HG02840 (cell line): Measurements from ENCODE around the gene TCEANC2.
"Not testable (repeated sequence)": the region's sequence is repeated elsewhere in the genome, so short reads cannot be mapped to it uniquely, and the experiment has no call there.

Experiments used
- ATAC-seq: cut with Tn5 transposase; IDR thresholded peaks from one replicate; pipeline ENCODE4 v1.9.1; 2021; ENCODE audit warnings: mild to moderate bottlenecking, moderate library complexity, moderate number of reproducible peaks; ENCODE audit not compliant: unreplicated experiment, low FRiP score

TCEANC2 gene

GRCh38 chr1:54052934-54053744, at the start of gene TCEANC2, which contains the start of gene TMEM59:
TSS of gene TCEANC2 (plus strand) at chr1:54053608. CDS start at chr1:54054423, 815 bp downstream.
TSS of gene TMEM59 (minus strand) at chr1:54053204. CDS start at chr1:54053188, 16 bp downstream.
- peak; percentile 93 for ATAC-seq

- ATAC-seq, result not testable (repeated sequence)
Measured at GRCh38 chr1:54003750-54004480, 49.5 kb upstream of the TCEANC2 start.

- no peak for ATAC-seq
Measured at GRCh38 chr1:54004481-54005049, 48.8 kb upstream of the TCEANC2 start.

- ATAC-seq, result no peak
Measured at GRCh38 chr1:54006508-54006907, 46.9 kb upstream of the TCEANC2 start.

DNA sequence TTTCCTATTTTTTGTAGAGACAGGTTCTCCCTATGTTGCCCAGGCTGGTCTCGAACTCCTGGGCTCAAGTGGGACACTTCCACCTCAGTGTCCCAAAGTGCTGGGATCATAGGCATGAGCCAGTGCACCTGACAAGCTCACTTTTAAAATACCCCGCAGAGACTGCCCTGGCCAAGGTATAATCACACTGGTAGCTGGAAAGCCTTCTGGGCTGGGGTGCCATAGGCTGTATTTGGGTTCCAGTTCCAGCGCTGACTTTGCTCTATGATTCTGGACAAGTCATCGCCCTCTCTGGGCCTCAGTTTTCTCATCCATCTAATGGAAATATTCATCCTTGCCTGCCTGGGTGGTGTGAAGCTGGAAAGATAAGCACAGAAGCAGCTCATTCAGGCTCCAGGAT, 45.8 kb upstream of the TCEANC2 start:
- ATAC-seq, result no peak

DNA sequence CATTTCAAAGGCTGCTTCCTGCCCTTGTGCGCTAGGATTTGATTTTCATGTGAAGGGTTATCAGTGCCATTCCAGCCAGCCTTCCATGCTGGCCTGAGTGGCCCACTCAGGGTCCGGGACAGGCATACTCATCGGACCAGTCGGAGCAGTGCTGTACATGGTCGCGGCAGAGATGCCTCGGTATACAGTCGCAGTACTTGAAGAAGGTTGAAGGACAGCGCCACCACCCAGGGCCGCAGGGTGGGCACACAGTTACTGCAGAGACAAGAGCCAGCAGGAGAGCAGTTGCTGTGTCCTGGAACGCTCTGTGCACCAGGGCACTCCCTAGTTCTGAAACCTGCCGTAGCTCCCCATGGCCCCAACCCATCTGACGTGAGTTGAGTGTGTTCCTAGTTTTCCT, 44.5 kb upstream of the TCEANC2 start:
- no peak for ATAC-seq

- no peak for ATAC-seq
Measured at GRCh38 chr1:54009406-54009805, 44.0 kb upstream of the TCEANC2 start.

DNA sequence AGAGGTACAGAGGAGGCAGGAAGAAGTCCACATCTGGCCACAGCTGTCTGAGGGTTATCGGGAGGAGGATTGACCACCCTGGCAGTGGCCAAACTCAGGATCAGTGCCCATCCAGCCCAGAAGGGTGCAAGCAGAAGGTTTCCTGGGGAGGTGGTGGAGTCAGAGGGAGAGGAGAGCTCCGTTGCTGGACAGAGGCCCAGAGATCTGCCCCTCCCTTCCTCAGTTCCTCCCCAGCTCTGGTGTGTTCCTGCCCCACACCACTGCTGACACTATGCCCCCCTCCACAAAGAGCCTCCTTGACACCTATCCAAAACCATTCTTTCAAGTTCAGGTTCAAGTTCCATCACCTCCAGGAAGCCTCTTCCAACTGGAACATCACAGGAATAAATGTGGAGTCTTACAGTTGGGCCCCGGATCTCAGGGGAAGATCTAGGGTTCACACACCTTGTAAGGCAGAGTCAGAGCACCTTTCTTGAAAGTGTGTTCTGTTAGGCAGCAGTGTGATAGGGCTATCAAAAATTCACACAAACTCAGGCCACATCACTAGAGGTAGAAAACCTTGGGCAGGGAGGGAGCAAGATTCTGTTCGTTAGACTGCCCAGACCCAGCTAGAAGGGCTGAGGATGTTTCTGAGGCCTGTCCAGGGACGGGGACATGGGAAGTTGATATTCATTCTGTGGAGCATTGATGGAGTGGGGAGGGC, 42.8 kb upstream of the TCEANC2 start:
- no peak for ATAC-seq

DNA sequence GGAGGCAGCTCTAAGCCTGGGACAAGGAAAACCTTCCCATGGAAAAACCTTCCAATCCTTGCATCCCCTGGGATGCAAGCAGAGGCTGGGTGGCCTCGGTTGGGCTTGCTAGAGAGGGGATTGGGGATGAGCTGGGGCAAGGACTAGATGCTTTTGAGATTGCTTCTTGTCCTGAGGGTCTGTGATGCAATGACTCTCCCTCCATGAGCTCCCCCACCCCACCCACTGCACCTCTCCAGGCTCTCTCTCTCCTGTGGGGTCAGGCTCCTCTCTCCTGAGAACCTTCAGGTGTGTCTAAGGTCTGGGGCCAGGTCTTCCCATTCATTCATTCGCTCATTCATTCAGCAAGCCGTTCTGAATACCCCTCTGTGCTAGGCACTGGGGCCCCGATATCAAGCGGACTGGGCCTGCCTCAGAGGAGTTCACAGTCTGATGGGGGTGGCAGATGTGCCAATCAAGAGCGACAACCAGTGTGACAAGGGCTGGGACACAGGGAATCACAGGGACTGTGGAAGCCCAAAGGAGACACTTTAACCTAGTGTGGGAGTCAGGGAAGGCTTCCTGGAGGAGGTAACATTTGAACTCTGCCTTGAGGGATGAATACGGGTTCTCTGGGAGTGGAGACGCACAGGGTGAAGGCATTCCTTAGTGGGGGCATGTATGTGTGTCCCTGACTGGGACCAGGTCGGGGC, 41.9 kb upstream of the TCEANC2 start:
- no peak for ATAC-seq

DNA sequence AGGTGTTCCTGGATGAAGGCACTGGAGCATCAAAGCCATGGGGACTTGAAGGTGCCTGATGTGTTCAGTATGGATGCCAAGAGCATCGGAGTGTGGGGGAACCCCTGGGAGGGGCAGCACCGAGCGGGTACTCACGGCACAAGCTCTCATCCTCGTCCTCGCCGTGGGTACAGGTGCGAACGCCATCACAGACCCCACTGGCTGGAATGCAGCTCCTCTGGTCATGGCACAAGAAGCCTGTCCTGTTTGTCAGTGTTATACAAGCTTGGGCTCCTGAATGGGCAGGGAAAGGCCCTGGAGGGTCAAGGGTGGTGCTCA, 41.4 kb upstream of the TCEANC2 start:
- ATAC-seq, result no peak

- no peak for ATAC-seq
Measured at GRCh38 chr1:54012863-54013262, 40.5 kb upstream of the TCEANC2 start.

DNA sequence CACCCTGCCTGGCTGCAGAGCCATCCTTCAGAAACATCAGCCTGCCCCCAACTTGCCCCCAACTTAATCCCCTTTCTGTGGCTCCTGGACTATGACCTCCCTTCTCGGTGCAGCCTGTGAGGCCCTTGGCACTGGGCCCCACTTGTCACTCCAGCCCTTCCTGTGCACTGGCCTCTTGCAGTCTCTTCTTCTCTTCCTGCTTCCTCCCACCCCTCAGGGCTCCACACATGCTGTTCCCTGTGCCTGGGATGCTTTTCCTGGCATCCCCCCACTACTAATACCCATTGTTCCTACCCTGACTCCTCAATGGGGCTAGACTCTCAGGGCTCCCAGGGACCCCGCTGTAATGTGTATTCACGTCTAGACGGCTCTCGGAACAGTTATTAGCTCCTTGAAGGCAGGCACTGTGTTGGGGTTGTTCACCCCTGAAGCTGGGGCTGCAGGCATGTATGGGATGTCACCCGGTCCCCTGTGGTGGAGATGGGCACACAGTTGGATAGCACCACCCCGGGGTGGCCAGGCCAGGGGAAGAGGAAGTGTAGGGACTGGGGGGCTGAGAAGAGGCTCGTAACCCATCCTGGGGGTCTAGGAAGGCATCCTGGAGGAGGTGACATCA, 39.9 kb upstream of the TCEANC2 start:
- no peak for ATAC-seq

DNA sequence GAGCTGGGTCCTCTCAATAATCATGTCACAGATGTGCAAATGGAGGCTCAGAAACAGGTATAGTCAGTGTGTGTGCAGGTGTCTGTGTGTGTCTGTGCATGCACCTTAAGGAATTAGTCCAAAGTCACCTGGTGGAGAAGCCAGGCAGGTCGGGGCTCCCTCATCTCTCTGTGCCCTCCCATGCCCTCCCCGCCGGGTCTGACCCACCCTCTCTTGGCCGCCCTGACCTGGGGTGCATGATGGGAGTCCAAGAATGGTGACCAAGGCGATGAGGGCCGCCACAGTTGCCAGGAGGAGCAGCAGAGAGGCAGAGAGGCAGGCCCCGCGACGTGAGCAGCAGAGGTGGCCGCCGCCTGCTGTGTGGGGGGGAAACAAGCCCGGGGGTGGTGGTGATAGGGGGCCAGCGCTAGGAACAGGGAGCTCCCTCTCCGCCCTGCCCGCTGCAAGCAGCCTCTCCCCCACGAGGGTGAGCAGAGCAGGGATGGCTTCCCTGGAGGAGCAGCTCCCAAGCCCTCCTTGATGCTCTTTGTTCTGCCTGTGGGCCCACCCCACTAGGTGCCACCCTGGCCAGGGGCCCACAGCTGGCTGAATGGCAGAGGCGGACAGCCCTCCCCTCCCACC, 39.3 kb upstream of the TCEANC2 start:
- no peak for ATAC-seq

DNA sequence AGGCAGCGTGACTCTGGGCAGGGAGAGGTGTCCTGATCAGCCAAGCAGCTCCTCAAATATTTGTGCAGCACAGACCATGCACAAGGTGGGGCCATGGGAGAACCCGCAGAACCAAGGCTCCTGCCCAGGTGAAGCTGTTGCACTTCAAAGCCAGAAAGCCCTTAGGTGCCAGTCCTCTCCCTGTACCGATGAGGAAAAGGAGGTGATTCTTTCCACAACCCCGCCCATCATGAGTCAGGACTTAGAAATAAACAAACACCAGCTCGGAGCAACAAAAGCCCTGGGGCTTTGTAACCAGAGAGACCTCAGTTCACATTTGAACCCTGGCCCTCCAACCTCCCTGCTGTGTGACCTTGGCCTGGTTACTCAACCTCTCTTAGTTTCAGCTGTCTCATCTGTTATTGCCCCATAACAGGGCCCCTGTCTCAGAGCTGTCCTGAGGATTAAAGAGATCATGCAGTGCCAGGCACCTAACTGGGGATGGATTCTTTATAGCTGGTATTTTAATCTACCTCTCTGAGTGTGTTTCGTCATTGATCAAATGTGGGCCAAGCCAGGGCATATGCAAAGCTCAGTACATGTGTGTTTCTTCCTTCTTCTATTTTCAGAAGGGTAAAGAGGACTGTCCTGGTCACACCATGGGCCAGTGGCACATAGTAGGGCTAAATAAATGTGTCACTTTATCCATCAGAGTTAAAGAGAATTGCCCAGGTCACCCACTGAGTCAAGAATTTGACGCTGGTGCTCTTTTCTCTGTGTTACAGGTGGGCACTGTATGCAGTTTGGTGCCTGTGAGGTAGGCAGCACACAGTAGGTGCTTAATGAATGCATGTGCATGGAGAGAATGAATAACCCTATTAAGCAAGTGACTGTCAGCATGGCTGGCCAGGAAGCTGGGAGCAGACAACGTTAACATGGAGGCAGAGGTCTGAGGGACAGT, 36.8 kb upstream of the TCEANC2 start:
- ATAC-seq, result no peak

DNA sequence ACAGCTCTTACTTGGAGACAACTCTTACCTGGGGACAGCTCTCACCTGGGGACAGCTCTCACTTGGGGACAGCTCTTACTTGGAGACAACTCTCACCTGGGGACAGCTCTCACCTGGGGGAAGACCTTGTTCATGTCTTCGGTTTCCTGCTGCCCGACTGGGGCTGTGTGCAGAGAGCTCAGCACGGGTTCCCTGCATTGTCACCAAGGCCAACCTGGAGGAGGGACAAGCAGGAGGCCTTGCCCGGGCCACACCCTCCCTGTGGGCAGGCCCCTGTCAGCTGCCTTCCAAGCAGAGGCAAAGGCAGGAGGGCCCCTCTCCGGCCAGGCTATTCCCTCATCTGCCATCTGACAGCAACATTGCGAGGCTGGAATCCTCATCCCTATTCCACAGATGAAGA, 35.4 kb upstream of the TCEANC2 start, which contains the start of gene LDLRAD1:
TSS of gene LDLRAD1 (minus strand) at position 208 of the 400 bp plus-strand sequence. CDS start at position 134, 74 bp downstream.
- no peak for ATAC-seq

GRCh38 chr1:54018635-54019034, 34.8 kb upstream of the TCEANC2 start:
- no peak for ATAC-seq

DNA sequence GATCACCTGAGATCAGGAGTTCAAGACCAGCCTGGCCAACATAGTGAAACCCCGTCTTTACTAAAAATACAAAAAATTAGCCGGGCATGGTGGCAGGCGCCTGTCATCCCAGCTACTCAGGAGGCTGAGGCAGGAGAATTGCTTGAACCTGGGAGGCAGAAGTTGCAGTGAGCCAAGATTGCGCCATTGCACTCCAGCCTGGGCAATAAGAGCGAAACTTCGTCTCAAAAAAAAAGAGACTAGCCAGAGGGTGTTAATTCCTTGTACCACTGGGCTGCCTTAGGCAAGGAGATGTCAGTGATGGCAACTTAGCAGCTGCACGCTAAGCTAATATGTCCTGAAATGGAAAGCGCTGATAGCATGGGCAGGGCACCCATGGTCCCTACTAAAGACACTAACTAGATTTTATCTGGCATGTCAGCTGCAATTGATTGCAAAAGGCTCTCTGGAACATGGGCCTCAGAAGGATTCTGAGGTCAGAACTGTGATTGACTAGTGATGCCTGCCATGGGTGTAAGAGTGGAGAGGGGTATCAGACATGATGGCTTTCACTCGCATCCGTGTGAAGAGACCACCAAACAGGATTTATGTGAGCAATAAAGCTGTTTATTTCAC, 33.7 kb upstream of the TCEANC2 start:
- not testable (repeated sequence) for ATAC-seq

DNA sequence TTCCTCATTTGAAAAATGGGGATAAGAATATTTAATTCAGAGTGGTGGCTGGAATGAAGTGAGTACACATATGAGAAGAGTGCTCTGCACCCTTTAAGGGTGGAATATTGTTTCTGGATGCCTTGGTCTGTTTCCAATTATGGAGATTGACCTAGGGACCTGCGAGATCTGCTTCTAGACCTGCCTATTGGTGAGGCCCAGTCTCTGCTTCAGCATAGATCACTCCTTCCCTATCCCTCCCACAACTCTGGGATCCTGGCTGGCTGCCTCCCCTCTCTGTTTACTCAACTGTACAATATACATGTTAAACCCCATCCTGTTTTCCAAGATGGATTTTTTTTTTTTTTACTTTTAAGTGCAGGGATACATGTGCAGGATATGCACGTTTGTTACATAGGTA, 29.1 kb upstream of the TCEANC2 start:
- ATAC-seq, result no peak
